Activated CD8-positive, alpha-beta memory T cell treated with anti-CD3 and anti-CD28 coated beads for 4 hours (primary cell): Measurements from ENCODE around the gene FHOD3.

Experiments
- DNase-seq, 2 donors: peaks; one replicate each; pipeline ENCODE4 v3.0.0-alpha.2; 2020; ENCODE audit warnings: low read depth in 2 of 2

The FHOD3 gene

GRCh38 chr18:36518839-36519238 lies 221.3 kb downstream of the FHOD3 start:
- no peak for DNase-seq

GRCh38 chr18:36519358-36519757 lies 221.8 kb downstream of the FHOD3 start:
- DNase-seq, result no peak

- DNase-seq, result no peak
Measured at GRCh38 chr18:36522509-36522908, 225.0 kb downstream of the FHOD3 start.

GRCh38 chr18:36525913-36526312 lies 228.4 kb downstream of the FHOD3 start:
- no peak for DNase-seq

GRCh38 chr18:36526611-36527010 lies 229.1 kb downstream of the FHOD3 start:
- no peak for DNase-seq

GRCh38 chr18:36527051-36527450 lies 229.5 kb downstream of the FHOD3 start:
- no peak for DNase-seq

- no peak for DNase-seq
Measured at GRCh38 chr18:36527740-36528455, 230.4 kb downstream of the FHOD3 start.

- no peak for DNase-seq
Measured at GRCh38 chr18:36529747-36530146, 232.2 kb downstream of the FHOD3 start.

- no peak for DNase-seq
Measured at GRCh38 chr18:36530676-36531405, 233.3 kb downstream of the FHOD3 start.

GRCh38 chr18:36531636-36532035 lies 234.1 kb downstream of the FHOD3 start:
- DNase-seq, result no peak

- no peak for DNase-seq
Measured at GRCh38 chr18:36532394-36532793, 234.9 kb downstream of the FHOD3 start.

- DNase-seq, result no peak
Measured at GRCh38 chr18:36532815-36533214, 235.3 kb downstream of the FHOD3 start.

- DNase-seq, result no peak
Measured at GRCh38 chr18:36533446-36534153, 236.1 kb downstream of the FHOD3 start.

GRCh38 chr18:36534154-36534688 lies 236.7 kb downstream of the FHOD3 start:
- DNase-seq, result no peak

GRCh38 chr18:36535202-36535935 lies 237.9 kb downstream of the FHOD3 start:
- DNase-seq, result no peak

GRCh38 chr18:36536426-36536825 lies 238.9 kb downstream of the FHOD3 start:
- DNase-seq, result no peak

- DNase-seq, result no peak
Measured at GRCh38 chr18:36537289-36537688, 239.8 kb downstream of the FHOD3 start.

GRCh38 chr18:36539674-36540231 lies 242.2 kb downstream of the FHOD3 start:
- no peak for DNase-seq

GRCh38 chr18:36543030-36543429 lies 245.5 kb downstream of the FHOD3 start:
- no peak for DNase-seq

- DNase-seq, result no peak
Measured at GRCh38 chr18:36543991-36544725, 246.6 kb downstream of the FHOD3 start.
